OCI-M1 (cell line): Measurements from ENCODE around the gene SEMA4D.
"Not testable (repeated sequence)": the region's sequence is repeated elsewhere in the genome, so short reads cannot be mapped to it uniquely, and the experiment has no call there.

ENCODE experiments used
- DNase-seq: peaks from one replicate; lab custom pipeline; 2025; lab: John Stamatoyannopoulos, UW

SEMA4D gene

DNA sequence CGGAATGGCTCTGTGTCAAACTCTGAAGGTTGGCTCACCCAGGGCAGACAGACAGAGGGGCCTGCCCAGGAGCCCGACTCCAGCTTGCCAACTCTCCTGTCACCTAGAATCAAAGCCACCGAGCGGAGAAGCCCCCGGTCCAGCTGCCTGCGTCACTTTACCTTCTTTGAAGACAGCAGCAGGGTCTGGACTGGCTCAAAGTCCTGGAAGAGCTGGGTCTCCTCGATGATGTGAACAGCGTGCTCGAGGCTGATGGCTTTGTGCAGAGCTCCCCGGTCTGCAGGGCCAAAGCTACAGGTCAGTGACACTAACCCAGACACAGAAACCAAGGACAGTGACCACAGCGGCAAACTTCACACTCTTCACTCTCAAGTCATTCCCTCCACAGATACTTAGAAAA is 111.7 kb downstream of the SEMA4D start:
- no peak for DNase-seq

DNA sequence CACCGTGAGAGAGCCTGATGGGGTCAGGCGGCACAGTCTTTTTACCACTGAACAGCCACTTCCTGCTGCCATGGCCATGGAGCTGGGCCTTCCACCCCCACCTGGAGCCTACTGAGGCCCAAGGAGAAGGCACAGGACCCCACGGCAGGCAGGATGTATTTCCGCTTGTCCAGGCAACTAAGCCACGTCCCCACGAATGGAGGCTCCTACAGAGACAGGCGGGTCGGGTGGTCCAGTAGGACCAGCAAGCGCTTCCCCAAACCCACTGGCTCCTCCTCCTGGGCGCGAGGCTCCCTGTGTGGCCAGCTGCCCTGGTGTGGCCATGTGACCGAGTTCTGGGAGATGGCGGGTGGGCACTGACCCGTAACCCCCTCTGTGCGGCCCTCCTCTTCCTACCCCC is 113.1 kb downstream of the SEMA4D start:
- DNase-seq, result no peak

DNA sequence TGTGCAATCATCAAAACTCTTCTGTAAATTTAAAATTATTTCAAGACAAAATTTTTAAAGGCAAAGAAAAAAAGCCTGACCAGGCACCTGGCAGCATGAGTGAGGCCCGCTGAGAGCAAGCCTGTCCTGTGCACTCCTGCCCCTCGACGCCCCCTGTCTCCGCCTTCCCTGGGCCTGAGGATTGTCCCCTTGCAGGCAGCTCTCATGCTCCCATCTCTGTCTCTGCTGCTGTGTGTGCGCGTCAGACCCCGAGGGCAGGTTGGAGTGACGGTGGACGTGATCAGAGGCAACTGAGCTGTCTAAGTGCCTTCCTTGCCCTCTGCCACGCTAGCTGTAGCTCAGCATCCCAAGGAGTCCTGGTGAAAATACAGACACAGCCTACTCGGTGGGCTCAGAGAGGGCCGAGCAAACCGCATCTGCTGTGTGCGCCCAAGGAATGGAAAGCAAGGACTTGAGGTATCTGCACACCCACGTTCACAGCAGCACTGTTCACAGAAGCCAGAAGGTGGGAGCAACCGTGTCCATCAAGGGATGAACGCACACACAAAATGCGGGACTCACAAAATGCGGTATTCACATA is 114.1 kb downstream of the SEMA4D start:
- no peak for DNase-seq

DNA sequence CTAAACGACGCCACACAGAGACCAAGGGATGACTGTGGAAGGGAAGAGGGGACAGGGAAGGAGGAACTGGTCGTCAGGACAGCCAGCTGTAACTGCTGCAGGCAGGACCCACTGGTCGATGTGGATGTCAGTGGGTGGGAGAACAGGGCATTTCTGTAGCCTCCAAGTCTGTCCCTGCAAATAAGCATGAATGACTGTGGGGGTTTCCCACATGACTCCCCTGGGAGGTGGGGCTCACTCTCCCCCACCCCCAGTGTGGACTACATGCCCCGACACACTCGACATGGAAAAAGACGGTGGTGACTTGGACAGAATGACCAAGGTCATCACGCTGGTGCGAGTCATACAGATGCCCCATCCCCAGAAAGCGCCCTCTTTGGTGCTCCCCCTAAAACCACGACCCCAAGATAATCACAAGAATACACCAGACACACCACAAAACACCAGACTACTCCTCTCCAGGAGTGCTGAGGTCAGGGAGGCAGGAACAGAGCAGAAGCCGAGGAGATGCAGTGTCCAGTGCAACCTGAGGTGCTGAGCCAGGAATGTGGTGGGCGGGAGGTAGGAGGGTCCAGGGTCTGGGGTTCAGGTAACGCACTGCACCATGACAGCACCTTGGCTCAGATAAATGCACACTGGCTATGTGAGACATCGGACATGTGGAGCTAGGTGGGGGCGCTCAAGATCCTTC is 114.7 kb downstream of the SEMA4D start:
- no peak for DNase-seq

DNA sequence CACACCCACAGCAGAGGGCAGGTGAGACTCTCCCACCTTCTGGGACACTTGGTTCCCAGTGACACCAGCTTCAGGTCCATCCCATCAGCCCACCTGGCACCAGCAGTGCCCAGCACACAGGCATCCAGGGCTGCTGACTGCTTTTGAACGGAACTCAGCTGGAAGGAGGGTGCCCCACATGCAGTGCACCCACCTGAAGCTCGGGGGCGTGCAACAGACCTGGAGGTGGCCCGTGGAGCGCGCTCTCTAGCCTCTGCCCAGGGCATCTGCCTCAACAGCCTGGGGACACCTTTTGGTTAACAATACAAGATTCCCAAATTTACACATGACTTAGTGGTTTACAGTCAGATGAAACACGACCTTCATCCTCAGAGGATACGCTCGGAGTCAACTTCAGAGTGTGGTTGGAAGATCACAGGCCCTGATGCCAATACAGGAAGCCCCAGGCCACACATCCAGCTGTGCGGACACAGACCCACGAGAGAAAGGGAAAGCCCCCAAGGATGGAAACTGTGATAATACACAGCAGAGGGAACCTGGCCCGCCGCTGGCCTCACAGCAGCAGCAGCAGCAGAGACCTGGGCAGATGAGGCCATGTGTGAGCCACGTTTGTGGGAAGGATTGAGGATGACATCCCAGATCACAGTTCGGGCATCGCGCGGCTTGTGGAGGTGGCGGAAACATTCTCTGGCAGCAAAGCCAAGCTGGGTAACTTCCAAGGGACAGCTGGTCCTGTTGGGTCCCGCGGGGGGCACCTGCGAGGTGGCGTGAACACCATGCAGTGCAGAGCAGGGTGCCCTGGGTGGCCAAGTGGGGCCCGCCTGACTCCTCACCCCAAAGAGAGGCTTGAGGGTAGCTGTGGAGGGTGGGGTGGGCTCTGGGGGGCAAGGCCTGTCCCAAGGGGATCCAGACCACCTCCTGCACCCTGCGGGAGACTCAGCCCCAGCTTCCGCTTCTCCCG is 115.6 kb downstream of the SEMA4D start:
- no peak for DNase-seq

DNA sequence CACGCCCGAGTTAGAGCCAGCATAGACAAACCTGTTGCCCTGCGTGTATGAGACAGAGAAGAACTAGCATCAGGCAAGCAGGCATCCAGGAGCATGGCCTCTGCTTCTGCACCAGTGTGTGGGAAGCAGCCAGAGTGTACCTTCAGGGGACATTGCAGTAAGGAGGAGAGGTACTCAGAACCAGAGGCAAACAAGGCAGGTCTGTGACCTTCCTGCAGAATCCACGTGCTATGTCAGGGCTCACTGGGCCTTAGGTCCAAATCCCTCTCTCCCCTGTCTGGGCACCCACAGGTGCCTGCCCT is 116.7 kb downstream of the SEMA4D start:
- DNase-seq, result no peak

DNA sequence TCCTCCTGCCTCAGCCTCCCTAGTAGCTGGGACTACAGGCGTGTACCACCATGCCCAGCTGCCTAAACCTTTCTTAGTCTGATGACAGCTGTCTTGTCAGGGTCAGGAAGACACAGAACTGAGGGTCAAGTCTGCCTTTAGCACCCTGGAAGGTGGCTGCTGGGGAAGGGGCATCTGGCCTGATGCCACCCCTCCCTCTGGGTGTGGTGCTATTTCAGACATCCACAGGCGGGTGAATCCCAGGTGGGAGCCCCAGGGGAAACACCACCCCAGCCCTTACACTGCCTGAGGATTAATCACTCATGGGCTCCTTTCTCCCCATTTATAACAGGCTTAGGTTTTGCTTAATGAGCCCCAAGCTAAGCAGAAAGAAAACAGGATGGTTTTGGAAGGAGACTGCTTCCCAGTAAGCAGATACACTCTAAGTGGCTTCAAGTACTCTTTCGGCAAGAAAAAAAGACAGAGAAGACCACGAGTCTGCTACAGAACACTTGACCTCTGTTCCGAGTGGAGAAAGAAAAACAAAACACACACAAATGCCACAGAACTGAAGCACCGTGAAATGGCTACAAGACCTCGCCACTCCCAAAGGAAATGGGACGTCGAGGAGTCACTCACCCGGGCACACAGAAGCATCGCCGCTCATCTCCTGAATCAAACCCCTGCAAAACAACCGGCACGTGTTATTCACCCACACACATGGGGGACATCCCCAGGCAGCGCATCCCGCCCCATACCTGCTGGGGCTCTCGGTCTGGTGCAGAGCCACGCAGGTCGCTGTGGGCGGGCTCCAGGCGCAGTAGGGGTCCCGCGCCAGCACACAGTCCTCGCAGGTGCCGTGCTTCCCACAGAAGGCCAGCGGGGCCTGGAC is 117.2 kb downstream of the SEMA4D start:
- no peak for DNase-seq

DNA sequence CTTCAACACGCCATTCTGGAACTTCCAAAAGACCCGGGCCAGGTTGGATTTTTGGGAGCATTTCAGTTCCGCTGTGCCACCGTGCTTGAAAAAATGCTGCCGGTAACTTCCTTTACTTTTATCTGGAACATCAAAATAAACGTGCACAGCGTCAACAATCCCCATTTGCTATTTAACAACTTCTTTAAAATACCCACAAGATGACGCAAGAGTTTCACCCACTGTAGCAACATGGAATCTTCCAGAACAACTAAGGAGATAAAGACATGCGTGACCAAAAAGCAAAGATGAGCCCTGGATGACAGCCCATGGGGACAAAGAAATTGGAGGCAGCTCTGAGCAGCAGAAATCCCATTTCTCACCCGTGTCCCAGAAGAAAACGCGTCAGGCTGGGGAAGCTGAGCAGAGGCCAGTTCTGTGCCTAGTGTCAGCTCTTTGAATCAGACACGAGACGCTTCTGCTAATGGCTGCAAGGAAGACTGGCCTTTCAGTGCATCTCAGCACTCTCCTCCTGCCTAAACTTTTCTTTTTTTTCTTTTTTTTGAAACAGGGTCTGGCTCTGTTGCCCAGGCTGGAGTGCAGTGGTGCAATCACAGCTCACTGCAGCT is 118.3 kb downstream of the SEMA4D start:
- peak; percentile 56 for DNase-seq

DNA sequence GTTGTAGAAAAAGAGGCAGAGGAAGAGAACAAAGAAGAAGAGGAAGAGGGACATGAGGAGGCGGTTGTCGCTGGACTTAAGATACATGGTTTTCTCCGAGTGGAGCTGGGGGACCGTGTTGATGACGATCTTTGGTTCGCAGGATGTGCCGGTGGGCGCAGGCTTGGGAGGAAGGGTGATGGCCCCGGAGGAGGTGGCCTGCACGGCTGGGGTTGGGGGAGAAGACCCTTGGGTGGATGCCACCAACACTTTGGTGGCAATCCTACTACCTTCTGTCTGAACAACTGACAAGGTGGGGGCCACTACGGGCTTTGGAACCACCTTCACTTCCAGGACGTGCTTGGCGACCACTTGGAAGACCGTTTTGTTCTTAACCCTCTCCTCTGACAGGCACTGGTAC is 118.9 kb downstream of the SEMA4D start:
- no peak for DNase-seq

DNA sequence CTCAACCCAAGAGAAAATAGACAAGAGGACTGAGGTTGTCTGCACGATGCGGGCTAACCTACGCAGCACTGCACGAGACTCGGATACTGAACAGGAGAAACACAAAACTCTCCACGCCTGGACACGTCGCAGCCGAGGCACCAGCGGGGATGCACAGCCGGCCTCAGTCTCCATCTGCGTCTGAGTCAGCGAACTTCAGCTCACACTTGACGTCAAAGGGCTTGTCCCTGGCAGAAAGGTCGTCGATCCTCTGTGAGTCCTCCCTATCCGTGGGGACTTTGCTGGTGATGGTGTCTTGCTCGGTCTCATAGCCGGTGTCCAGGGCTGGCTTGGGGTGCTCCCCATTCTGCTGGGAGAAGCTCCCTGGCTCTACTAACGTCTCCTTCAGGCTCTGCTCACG is 119.4 kb downstream of the SEMA4D start:
- DNase-seq, result no peak

DNA sequence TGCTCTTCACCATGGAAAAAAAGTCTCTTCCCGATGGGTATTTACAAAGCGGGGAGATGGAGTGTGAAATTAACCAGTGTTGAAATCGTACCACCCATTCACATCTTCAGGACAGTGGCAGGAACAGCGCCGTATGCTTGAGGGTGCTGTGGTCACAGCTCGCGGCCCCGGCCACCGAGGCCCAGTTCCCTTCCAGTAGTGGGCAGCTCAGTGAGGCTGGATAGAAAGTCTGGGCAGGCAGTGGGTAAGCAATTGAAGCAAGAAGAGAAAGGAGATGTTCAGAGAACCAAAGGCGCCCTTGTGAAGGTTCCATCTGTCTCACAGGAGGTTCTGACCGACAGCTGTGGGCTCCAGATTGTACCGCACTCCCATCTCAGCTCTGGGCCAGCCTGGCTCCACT is 120.5 kb downstream of the SEMA4D start:
- no peak for DNase-seq

DNA sequence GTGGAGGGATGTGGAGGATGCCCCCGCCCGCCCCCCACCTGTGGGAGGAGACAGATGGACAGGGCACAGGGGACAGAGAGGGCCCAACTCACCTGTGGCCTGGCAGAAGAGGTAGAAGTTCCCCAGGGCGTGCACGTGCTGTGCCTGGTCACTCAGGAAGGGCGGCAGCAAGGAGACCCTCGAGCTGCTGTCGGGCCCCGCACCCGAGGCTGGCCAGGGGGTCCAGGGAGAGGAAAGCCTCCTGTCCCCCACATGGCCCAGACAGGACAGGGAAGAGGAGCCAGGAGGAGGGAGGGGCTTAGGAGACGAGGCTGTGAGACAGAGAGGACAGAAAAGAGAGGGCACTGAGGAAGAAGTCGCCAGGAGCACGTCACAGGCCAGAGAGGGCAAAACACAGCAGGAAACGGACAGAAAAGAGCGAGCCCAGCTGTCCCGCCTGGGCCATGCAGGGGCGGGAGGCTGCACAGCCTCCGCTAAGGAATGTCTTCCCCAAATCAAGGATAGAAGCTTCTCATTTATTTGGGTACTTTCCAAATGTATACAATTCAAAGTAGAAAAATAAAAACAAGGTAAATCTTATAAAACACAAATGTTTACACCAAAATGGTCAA is 121.1 kb downstream of the SEMA4D start:
- DNase-seq, result no peak

DNA sequence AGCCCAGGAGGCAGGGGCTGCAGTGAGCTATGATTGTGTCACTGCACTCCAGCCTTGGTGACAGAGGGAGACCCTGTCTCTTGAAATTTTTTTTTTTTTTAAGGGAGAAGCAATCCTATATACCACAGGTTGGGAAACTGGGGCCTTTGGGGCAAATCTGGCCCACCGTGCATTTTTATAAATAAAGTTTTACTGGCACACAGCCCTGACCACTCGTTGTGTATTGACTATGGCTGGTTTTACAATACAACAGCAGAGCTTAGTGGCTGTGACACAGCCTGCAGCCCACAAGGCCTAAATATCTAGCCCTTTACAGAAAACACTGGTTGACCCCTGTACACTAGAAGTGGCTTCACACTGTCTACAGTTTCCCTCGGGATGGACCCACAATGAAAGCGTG is 121.6 kb downstream of the SEMA4D start:
- DNase-seq, result no peak

DNA sequence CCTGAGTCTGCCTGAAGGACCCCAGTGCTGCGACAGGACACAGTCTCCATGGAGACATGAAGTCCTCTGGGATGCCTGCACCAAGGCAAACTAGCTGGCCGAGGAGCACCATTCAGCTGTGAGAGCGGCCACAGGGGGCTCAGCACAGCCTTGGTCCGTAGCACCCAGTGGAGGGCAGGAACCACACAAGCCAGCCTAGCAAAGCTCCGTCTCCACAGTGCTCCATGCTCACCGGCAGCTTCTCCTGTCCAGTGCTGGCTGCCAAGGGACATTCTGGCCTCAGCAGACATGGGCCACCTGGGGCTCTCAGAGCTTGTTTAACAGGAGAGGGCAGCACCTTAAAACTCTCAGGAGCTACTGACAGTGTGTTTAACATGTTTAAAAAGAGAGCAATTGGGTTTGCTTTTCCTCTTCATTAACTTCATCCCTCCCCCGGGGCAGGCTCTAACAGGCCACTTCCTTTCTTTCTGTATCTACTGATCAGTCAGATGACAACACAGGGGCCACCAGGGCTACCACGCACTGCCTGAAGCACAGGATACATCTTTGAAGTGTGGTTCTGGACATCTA is 122.6 kb downstream of the SEMA4D start:
- DNase-seq, result peak; percentile 88

DNA sequence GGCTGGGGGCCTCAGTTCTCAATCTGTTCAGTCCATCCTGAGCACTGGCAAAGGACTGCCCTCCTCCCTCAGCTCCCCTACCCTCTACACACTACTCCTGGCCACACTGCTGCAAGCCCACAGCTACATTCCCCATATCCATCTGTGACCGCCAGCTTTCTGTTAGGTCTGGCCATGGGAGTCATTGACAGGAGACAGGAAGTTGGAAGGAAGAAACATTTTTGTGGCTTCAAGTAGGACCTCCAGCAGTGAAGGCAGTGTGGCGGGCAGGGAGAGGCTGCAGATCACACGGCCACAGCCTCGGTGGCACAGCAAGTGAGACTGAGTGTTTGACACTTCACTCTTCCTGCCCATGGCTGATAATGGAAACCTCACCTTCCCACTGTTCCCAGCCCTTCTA is 123.7 kb downstream of the SEMA4D start:
- DNase-seq, result no peak

DNA sequence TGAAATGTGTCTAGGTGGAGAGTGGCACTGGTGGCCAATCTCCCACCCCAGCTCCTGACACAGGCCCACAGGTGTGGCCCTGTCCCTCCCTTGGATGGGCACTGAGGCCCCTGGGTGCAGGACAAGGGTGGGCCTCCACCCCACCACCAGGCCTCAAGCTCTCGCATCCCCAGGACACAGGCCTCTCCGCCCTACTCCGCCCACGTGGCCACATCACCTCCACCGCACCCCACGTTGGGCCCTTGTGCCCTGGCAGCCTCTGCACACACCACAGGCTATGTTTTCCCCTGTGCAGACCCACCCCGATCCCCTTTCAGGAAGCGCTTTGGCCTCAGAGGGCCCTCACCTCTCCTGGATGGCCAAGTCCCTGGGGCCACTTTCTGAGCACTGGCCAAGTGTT is 124.9 kb downstream of the SEMA4D start:
- no peak for DNase-seq

DNA sequence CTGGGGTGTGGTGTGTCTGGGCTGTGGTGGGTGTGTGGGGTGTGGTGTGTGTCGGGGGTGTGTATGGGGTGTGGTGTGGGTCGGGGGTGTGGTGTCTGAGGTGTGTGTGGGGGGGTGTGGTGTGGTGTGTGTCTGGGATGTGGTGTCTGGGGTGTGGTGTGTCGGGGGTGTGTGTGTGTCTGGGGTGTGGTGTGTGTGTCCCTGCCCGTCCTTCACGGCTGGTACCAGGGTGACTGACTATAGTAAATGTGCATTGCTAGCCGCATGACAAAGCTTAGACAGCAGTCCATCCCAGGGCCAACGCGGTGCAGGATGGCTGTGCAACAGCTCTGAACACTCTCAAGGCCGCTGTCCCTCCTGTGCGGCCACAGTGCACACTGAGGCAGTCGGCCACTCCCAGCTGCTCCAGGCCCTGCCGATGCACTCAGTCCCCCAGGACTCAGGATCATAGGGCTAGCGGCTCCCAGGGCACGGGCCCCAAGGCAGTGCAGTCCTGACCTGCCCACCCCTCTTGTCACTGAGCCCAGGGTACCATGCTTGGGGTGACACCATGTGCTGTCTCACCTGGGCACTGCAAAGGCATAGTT is 125.6 kb downstream of the SEMA4D start:
- no peak for DNase-seq

DNA sequence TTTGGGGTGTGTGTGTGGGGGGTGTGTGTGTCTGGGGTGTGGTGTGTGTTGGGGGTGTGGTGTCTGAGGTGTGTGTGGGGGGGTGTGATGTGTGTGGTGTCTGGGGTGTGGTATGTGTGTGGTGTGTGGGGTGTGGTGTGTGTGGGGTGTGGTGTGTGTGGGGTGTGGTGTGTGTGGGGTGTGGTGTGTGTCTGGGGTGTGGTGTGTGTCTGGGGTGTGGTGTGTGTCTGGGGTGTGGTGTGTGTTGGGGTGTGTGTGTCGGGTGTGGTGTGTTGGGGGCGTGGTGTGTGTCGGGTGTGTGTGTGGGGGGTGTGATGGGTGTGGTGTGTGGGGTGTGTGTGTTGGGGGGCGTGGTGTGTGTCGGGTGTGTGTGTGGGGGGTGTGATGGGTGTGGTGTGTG is 126.1 kb downstream of the SEMA4D start:
- not testable (repeated sequence) for DNase-seq

DNA sequence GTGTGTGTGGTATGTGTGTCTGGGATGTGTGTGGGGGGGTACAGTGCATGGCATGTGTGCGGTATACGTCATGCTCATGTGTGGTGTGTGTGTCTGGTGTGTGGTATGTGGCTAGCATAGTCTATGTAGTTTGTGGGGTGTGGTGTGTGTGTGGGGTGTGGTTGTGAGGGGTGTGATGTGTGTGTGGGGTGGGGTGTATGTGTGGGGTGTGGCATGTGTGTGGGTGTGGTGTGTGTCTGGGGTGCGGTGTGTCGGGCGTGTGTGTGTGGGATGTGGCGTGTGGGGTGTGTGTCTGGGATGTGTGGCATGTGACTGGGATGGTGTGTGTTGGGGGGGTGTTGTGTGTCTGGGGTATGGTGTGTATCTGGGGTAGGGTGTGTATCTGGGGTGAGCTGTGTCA is 127.3 kb downstream of the SEMA4D start:
- no peak for DNase-seq

DNA sequence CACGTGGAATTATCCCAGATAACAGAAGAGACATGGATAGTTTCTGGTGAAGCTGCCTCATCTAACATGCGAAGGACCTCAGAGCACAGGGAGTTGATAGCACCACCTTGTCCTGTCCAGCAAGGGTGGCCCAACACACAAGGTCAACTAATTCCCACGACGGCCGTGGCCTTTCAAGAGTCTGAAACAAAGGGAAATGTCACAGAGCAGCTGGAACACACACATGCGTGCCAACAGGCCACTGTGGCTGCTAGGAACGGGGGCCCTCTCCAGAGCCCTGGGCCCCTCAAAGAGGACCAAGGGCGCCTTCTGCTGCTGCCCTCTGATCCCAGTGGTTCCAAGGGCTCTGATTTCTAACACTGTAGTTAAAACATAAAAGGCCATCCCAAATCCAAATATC is 128.9 kb downstream of the SEMA4D start:
- DNase-seq, result no peak

DNA sequence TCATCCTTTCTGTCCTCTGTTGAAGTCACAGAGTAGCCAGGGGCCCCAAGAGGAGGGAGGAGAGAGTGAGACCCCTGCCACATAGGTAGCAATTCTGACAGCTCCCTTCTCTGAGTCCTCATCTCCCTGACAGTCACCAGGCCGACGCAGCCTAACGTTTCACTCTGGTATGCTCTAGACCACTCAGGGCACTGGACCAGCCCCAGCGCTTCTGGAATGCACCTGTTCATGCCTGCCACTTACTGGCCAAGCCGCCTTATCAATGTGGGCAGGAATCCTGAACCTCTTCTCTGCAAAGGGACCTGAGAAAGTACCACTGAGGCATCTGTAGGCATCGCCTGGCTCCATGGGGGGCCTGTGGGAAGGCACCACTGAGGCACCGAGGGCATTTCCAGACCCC is 129.4 kb downstream of the SEMA4D start:
- DNase-seq, result no peak
